ENCODE data around the gene RGS21.
"Not testable (repeated sequence)": the region's sequence is repeated elsewhere in the genome, so short reads cannot be mapped to it uniquely, and the experiment has no call there.

DNA sequence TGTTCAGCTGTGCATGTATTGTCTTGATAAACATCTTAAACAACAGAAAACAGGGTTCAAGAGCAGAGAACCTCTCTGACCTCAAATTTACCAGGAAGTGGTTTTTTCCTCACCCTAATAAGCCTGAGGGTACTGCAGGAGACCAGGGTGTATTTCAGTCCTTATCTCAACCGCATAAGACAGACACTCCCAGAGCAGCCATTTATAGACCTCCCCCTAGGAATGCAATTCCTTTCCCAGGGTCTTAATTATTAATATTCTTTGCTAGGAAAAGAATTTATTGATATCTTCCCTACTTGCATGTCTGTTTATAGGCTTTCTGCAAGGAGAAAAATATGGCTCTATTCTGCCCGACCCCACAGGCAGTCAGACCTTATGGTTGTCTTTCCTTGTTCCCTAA lies 8.5 kb upstream of the RGS21 start:
- TF ChIP-seq, protein P1, sequence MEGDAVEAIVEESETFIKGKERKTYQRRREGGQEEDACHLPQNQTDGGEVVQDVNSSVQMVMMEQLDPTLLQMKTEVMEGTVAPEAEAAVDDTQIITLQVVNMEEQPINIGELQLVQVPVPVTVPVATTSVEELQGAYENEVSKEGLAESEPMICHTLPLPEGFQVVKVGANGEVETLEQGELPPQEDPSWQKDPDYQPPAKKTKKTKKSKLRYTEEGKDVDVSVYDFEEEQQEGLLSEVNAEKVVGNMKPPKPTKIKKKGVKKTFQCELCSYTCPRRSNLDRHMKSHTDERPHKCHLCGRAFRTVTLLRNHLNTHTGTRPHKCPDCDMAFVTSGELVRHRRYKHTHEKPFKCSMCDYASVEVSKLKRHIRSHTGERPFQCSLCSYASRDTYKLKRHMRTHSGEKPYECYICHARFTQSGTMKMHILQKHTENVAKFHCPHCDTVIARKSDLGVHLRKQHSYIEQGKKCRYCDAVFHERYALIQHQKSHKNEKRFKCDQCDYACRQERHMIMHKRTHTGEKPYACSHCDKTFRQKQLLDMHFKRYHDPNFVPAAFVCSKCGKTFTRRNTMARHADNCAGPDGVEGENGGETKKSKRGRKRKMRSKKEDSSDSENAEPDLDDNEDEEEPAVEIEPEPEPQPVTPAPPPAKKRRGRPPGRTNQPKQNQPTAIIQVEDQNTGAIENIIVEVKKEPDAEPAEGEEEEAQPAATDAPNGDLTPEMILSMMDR (conservative IDR thresholded peaks at IDR 0.05) = not testable (repeated sequence)
- not testable (repeated sequence) for TF ChIP-seq ZFX (IDR thresholded peaks at IDR 0.05)
